T-cell (primary cell): ENCODE measurements around the gene SHISA6. TPM values are rescaled to one million over a fixed set of nuclear protein-coding genes. Genes with fewer than 3 reads are reported as not detected.

ENCODE experiments used
- ATAC-seq, 4 experiments: fragments of 200-7000 bp in 3 of 4; fragments of 150-1000 bp in 1 of 4; cut with Tn5 transposase; replicated peaks in 1 of 4; 1 replicate in 3 of 4; 2 replicates in 1 of 4; pipeline ENCODE4 v1.10.0; 2021; ENCODE audit warnings: moderate library complexity in 3 of 4, mild to moderate bottlenecking in 2 of 4, moderate number of reproducible peaks in 1 of 4
- CTCF ChIA-PET, 2 donors: fragments of 300-600 bp; sonication (Branson Sonifier 250); formaldehyde crosslinking; loops; one replicate each; lab custom pipeline; 2022; ENCODE audit warnings: antibody characterized with exemption in 2 of 2; lab: Charles Lee
- POLR2A ChIA-PET, 2 donors: fragments of 300-600 bp; sonication (Branson Sonifier 250); formaldehyde crosslinking; loops; one replicate each; lab custom pipeline; 2022; ENCODE audit warnings: antibody characterized with exemption in 2 of 2; lab: Charles Lee
- DNase-seq, 35 experiments: peaks; one replicate each; pipeline versions ENCODE4 v3.0.0 to v3.0.0-alpha.2; 2013 to 2023
- H3K27ac ChIP-seq: one replicate; pipeline ENCODE4 v1.5.1; 2013; ENCODE audit warnings: low read length
- H3K27me3 ChIP-seq, 2 experiments: replicated peaks in 1 of 2; 1 replicate in 1 of 2; 2 replicates in 1 of 2; pipeline versions ENCODE4 v1.6.1 to v1.7.0; 2013; ENCODE audit warnings: low read length in 1 of 2, mixed read lengths in 1 of 2; ENCODE audit not compliant: control insufficient read depth in 2 of 2, insufficient read depth in 2 of 2; ENCODE audit errors: extremely low read depth in 1 of 2
- H3K36me3 ChIP-seq, 2 donors: 1 replicate in 1 of 2; 2 replicates in 1 of 2; pipeline versions ENCODE4 v1.6.1 to v1.7.0; 2013; ENCODE audit warnings: low read length in 1 of 2; ENCODE audit not compliant: control insufficient read depth in 2 of 2, insufficient read depth in 1 of 2; ENCODE audit errors: extremely low read depth in 1 of 2
- H3K4me1 ChIP-seq, 2 experiments: 1 replicate in 1 of 2; 2 replicates in 1 of 2; pipeline versions ENCODE4 v1.6.1 to v1.7.0; 2013; ENCODE audit warnings: low read length in 2 of 2, mixed read lengths in 1 of 2; ENCODE audit not compliant: insufficient read depth in 2 of 2, control insufficient read depth in 1 of 2; ENCODE audit errors: extremely low read depth in 1 of 2
- H3K4me3 ChIP-seq, 2 donors: 1 replicate in 1 of 2; 2 replicates in 1 of 2; pipeline versions ENCODE4 v1.5.1 to v1.7.0; 2013; ENCODE audit warnings: mild to moderate bottlenecking in 2 of 2, low read length in 1 of 2, moderate library complexity in 1 of 2; ENCODE audit not compliant: control insufficient read depth in 1 of 2; ENCODE audit errors: extremely low read depth in 1 of 2
- H3K9me3 ChIP-seq: 2 replicates; pipeline ENCODE4 v1.7.0; 2013
- H3K27ac Mint-ChIP-seq, 2 donors: one replicate each; pipeline ENCODE4 v1.8.0; 2020 to 2021; ENCODE audit warnings: mild to moderate bottlenecking in 2 of 2, mixed read lengths in 2 of 2
- H3K27me3 Mint-ChIP-seq, 2 donors: one replicate each; pipeline ENCODE4 v1.8.0; 2021 to 2022; ENCODE audit warnings: mixed read lengths in 2 of 2
- H3K36me3 Mint-ChIP-seq: one replicate; pipeline ENCODE4 v1.8.0; 2021; ENCODE audit warnings: mixed read lengths
- H3K4me1 Mint-ChIP-seq, 3 donors: one replicate each; pipeline ENCODE4 v1.8.0; 2020 to 2022; ENCODE audit warnings: mixed read lengths in 3 of 3, mild to moderate bottlenecking in 1 of 3
- H3K4me3 Mint-ChIP-seq, 3 donors: one replicate each; pipeline ENCODE4 v1.8.0; 2020 to 2022; ENCODE audit warnings: mild to moderate bottlenecking in 3 of 3, mixed read lengths in 3 of 3, moderate library complexity in 3 of 3
- H3K9me3 Mint-ChIP-seq, 3 donors: one replicate each; pipeline ENCODE4 v1.8.0; 2020 to 2022; ENCODE audit warnings: mixed read lengths in 3 of 3
- WGBS: methylation state at CpG from one replicate; pipeline ENCODE4 v1.1.5; 2013; ENCODE audit warnings: missing lambda C conversion rate; ENCODE audit not compliant: insufficient coverage; 5-methylcytosine and 5-hydroxymethylcytosine counted together
- total RNA-seq, 35 experiments: library from RNA in 6 of 35; stranded (reverse) in 6 of 35; fragments of 120-200 nt in 1 of 35; gene quantifications; one replicate each; pipeline versions ENCODE4 v1.2.1 to v1.2.4 and lab custom pipeline; 2013 to 2026

Gene SHISA6
- total RNA-seq, 5 donors from 2014 or later (not counting 1 experiment from before 2014, with no cell fraction given), result not detected

GRCh38 chr17:11334493-11334892, 93.5 kb downstream of the SHISA6 start:
- Histone ChIP-seq H3K36me3 (no peaks in the 10 kb centered on the region), H3K27me3 (no peaks in the 10 kb centered on the region), H3K27ac (no peak overlapping the region), H3K4me3 (no peak overlapping the region), H3K9me3 (no peaks in the 10 kb centered on the region), H3K4me1 (no peaks in the 10 kb centered on the region)
- CTCF ChIA-PET, result no interaction called here
- H3K4me1 Mint-ChIP-seq, result no peaks in the 10 kb centered on the region
- POLR2A ChIA-PET, result no interaction called here
- no peak overlapping the region for H3K4me3 Mint-ChIP-seq
- H3K36me3 Mint-ChIP-seq, result no peaks in the 10 kb centered on the region
- ATAC-seq, result no peak
- no peaks in the 10 kb centered on the region for H3K9me3 Mint-ChIP-seq
- H3K27ac Mint-ChIP-seq, result no peak overlapping the region
- H3K27me3 Mint-ChIP-seq, result no peaks in the 10 kb centered on the region
- 61% methylated on average over 3 of the region's 4 CpGs for WGBS
- DNase-seq, result no peak

GRCh38 chr17:11336290-11336689, 95.3 kb downstream of the SHISA6 start:
- H3K27ac ChIP-seq, result no peak overlapping the region
- H3K4me3 ChIP-seq, result no peak overlapping the region
- Mint-ChIP-seq H3K27me3 (no peaks in the 10 kb centered on the region), H3K36me3 (no peaks in the 10 kb centered on the region), H3K4me1 (no peaks in the 10 kb centered on the region), H3K27ac (no peak overlapping the region), H3K9me3 (peaks cover 0 to 3% (median 0%) of the 10 kb centered on the region in 3 donors), H3K4me3 (no peak overlapping the region)
- H3K27me3 ChIP-seq, result no peaks in the 10 kb centered on the region
- H3K9me3 ChIP-seq, result no peaks in the 10 kb centered on the region
- H3K4me1 ChIP-seq, result no peaks in the 10 kb centered on the region
- POLR2A ChIA-PET, result no interaction called here
- no peak for ATAC-seq
- H3K36me3 ChIP-seq, result no peaks in the 10 kb centered on the region
- no peak for DNase-seq
- WGBS, result 72% methylated on average over 3 of the region's 5 CpGs
- CTCF ChIA-PET, result no interaction called here

- CTCF ChIA-PET, result no interaction called here
- no peak overlapping the region for H3K4me3 ChIP-seq
- Mint-ChIP-seq H3K4me1 (no peaks in the 10 kb centered on the region), H3K27me3 (no peaks in the 10 kb centered on the region), H3K9me3 (peaks cover 0 to 6% (median 0%) of the 10 kb centered on the region in 3 donors), H3K27ac (no peak overlapping the region), H3K4me3 (no peak overlapping the region), H3K36me3 (no peaks in the 10 kb centered on the region)
- no peaks in the 10 kb centered on the region for H3K36me3 ChIP-seq
- no peaks in the 10 kb centered on the region for H3K27me3 ChIP-seq
- H3K9me3 ChIP-seq, result no peaks in the 10 kb centered on the region
- H3K4me1 ChIP-seq, result no peaks in the 10 kb centered on the region
- WGBS, result 86% methylated on average over 1 of the region's 3 CpGs
- DNase-seq, result no peak
- POLR2A ChIA-PET, result no interaction called here
- no peak for ATAC-seq
- no peak overlapping the region for H3K27ac ChIP-seq
Measured at GRCh38 chr17:11340803-11341202, 99.8 kb downstream of the SHISA6 start.

- Histone ChIP-seq H3K27me3 (no peaks in the 10 kb centered on the region), H3K36me3 (no peaks in the 10 kb centered on the region), H3K9me3 (no peaks in the 10 kb centered on the region), H3K4me3 (no peak overlapping the region), H3K27ac (no peak overlapping the region), H3K4me1 (no peaks in the 10 kb centered on the region)
- POLR2A ChIA-PET, result no interaction called here
- WGBS, result 17% methylated on average over 1 of the region's 3 CpGs
- DNase-seq (no peak), ATAC-seq (no peak)
- no peaks in the 10 kb centered on the region for H3K27me3 Mint-ChIP-seq
- H3K36me3 Mint-ChIP-seq, result no peaks in the 10 kb centered on the region
- no peak overlapping the region for H3K4me3 Mint-ChIP-seq
- CTCF ChIA-PET, result no interaction called here
- H3K9me3 Mint-ChIP-seq, result peaks cover 0 to 6% (median 0%) of the 10 kb centered on the region in 3 donors
- no peak overlapping the region for H3K27ac Mint-ChIP-seq
- H3K4me1 Mint-ChIP-seq, result no peaks in the 10 kb centered on the region
Measured at GRCh38 chr17:11342138-11342537, 101.1 kb downstream of the SHISA6 start.

DNA sequence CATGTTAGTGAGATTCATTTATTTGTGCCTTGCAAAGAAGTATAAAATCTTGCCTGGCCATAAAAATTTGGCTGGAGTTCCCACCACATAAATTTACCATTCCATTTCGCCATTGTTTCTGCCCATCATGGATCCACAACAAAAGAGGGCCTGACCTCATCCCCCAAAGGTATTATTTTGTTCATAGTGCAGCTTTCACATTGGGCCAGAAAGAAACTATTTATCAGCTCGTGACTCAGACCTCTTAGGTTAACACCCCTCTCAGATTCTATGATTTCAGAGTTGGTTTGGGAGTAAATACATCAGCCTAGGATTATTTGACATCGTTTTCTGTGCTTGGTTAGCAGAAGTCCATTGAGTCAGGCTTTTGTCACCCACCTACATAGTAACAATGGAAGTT, 108.1 kb downstream of the SHISA6 start:
- no peaks in the 10 kb centered on the region for H3K4me1 ChIP-seq
- H3K4me3 Mint-ChIP-seq, result no peak overlapping the region
- no peaks in the 10 kb centered on the region for H3K9me3 ChIP-seq
- ChIA-PET POLR2A (no interaction called here), CTCF (no interaction called here)
- no peak overlapping the region for H3K27ac Mint-ChIP-seq
- no peak overlapping the region for H3K27ac ChIP-seq
- peaks cover 10 to 22% (median 15%) of the 10 kb centered on the region in 3 donors for H3K9me3 Mint-ChIP-seq
- no peaks in the 10 kb centered on the region for H3K36me3 ChIP-seq
- no CpG with 5 or more reads among the region's 3 CpGs for WGBS
- DNase-seq, result no peak
- H3K4me1 Mint-ChIP-seq, result no peaks in the 10 kb centered on the region
- no peak for ATAC-seq
- H3K36me3 Mint-ChIP-seq, result no peaks in the 10 kb centered on the region
- peaks cover 2 to 3% of the 10 kb centered on the region in 2 donors for H3K27me3 Mint-ChIP-seq
- H3K4me3 ChIP-seq, result no peak overlapping the region
- no peaks in the 10 kb centered on the region for H3K27me3 ChIP-seq

DNA sequence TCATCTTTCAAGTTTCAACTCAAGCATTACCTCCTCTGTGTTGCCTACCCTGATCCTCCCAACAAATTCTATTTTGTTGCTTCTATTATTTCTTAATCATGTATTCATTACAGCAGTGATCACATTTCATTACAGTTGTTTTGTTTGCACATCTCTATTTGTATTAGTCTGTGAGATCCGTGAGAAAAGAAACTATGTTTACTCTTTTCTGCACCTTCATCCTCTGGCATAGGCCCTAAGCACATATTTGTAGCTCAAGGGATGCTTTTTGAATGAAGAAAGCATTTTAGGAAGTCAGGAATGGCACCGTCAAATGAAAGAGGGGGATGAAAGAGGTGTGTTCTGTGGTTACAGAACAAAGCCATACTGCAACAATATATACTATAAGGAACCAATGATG, 110.5 kb downstream of the SHISA6 start:
- Histone ChIP-seq H3K27ac (no peak overlapping the region), H3K9me3 (no peaks in the 10 kb centered on the region), H3K4me1 (no peaks in the 10 kb centered on the region), H3K27me3 (no peaks in the 10 kb centered on the region), H3K4me3 (no peak overlapping the region), H3K36me3 (no peaks in the 10 kb centered on the region)
- no peaks in the 10 kb centered on the region for H3K4me1 Mint-ChIP-seq
- H3K4me3 Mint-ChIP-seq, result no peak overlapping the region
- CTCF ChIA-PET, result no interaction called here
- ATAC-seq (no peak), DNase-seq (no peak)
- WGBS, result no CpG with 5 or more reads among the region's 2 CpGs
- POLR2A ChIA-PET, result no interaction called here
- H3K27me3 Mint-ChIP-seq, result peaks cover 2 to 3% of the 10 kb centered on the region in 2 donors
- no peaks in the 10 kb centered on the region for H3K36me3 Mint-ChIP-seq
- H3K9me3 Mint-ChIP-seq, result peaks cover 15 to 19% (median 17%) of the 10 kb centered on the region in 3 donors
- no peak overlapping the region for H3K27ac Mint-ChIP-seq

DNA sequence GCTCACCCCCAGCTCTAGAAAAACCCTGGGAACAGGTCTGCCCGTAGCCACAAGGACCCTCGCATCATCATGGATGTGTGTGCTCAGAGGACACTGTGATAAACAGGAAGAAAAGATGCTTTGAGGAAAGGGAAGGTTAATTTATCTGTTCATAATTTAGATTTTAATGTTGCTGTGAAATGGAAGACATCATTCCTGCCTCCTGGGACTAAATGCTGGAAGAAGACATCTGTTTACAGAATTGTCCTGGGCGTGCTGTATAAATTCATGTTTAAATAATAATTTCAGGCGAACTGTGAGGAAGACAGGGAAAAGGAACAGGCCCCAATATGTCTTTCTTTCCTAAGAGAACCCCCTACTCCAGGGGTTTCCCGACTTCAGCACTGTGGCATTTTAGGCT, 112.6 kb downstream of the SHISA6 start:
- H3K27ac Mint-ChIP-seq, result no peak overlapping the region
- H3K27me3 Mint-ChIP-seq, result peaks cover 2 to 3% of the 10 kb centered on the region in 2 donors
- H3K9me3 ChIP-seq, result no peaks in the 10 kb centered on the region
- DNase-seq, result no peak
- peaks cover 17 to 22% (median 18%) of the 10 kb centered on the region in 3 donors for H3K9me3 Mint-ChIP-seq
- H3K4me1 ChIP-seq, result no peaks in the 10 kb centered on the region
- H3K27ac ChIP-seq, result no peak overlapping the region
- no peaks in the 10 kb centered on the region for H3K36me3 Mint-ChIP-seq
- WGBS, result 88% methylated on average over 2 of the region's 5 CpGs
- H3K4me3 Mint-ChIP-seq, result no peak overlapping the region
- no peak for ATAC-seq
- CTCF ChIA-PET, result interaction anchor here in 1 of 2 donors (0.5 kb wide), 1 partner anchor 261 kb away, joined by 3 read pairs; no protein-coding TSS in a partner anchor
- no peaks in the 10 kb centered on the region for H3K36me3 ChIP-seq
- no peaks in the 10 kb centered on the region for H3K4me1 Mint-ChIP-seq
- no peaks in the 10 kb centered on the region for H3K27me3 ChIP-seq
- no peak overlapping the region for H3K4me3 ChIP-seq
- POLR2A ChIA-PET, result no interaction called here
